Osteoblast (primary cell): ENCODE data around the gene EHBP1. TPM values are rescaled to one million over a fixed set of nuclear protein-coding genes. Genes with fewer than 3 reads are reported as not detected.

ENCODE experiments used
- DNase-seq: peaks from one replicate; pipeline ENCODE4 v3.0.0; 2011; ENCODE audit warnings: low spot score, mixed read lengths; ENCODE audit not compliant: insufficient read length; ENCODE audit errors: missing footprints
- H2AFZ ChIP-seq: 2 replicates; pipeline ENCODE4 v1.6.0; 2011; ENCODE audit warnings: mild to moderate bottlenecking, low read length
- H3K27ac ChIP-seq: 2 replicates; pipeline ENCODE4 v1.5.1; 2011; ENCODE audit warnings: mild to moderate bottlenecking, low read depth, low read length, moderate library complexity
- H3K27me3 ChIP-seq: 2 replicates; pipeline ENCODE4 v1.6.0; 2012; ENCODE audit warnings: mild to moderate bottlenecking, control low read depth, inconsistent platforms, low read length, moderate library complexity; ENCODE audit not compliant: insufficient read depth
- H3K36me3 ChIP-seq: 2 replicates; pipeline ENCODE4 v1.5.1; 2011; ENCODE audit warnings: mild to moderate bottlenecking, low read length, control low read depth, moderate library complexity; ENCODE audit not compliant: insufficient read depth
- H3K4me1 ChIP-seq: 2 replicates; pipeline ENCODE4 v1.5.1; 2011; ENCODE audit warnings: mild to moderate bottlenecking, low read length, control low read depth, moderate library complexity; ENCODE audit not compliant: insufficient read depth
- H3K4me2 ChIP-seq: 2 replicates; pipeline ENCODE4 v1.6.0; 2011; ENCODE audit warnings: mild to moderate bottlenecking, low read length; ENCODE audit not compliant: insufficient read depth
- H3K4me3 ChIP-seq: fragments of 200-600 bp; sonication (generic); 3 replicates; pipeline ENCODE4 v1.5.1; 2012; ENCODE audit warnings: mild to moderate bottlenecking, low read length, inconsistent platforms; ENCODE audit not compliant: insufficient read depth
- H3K79me2 ChIP-seq: 2 replicates; pipeline ENCODE4 v1.6.0; 2012; ENCODE audit warnings: mild to moderate bottlenecking, low read length, control low read depth, inconsistent platforms; ENCODE audit not compliant: insufficient read depth
- H3K9me3 ChIP-seq: 2 replicates; pipeline ENCODE4 v1.5.1; 2011; ENCODE audit warnings: low read depth, low read length, control low read depth
- H4K20me1 ChIP-seq: 2 replicates; pipeline ENCODE4 v1.6.0; 2012; ENCODE audit warnings: mild to moderate bottlenecking, low read length, control low read depth; ENCODE audit not compliant: insufficient read depth
- CTCF ChIP-seq: IDR thresholded peaks from 2 replicates; pipeline ENCODE4 v1.5.1; 2011; ENCODE audit warnings: mild to moderate bottlenecking, low read depth, low read length, moderate library complexity; ENCODE audit errors: extremely low read depth
- total RNA-seq: library from RNA; depleted of rRNA; stranded (reverse); fragments of >200 nt; gene quantifications from 2 replicates; pipeline ENCODE4 v1.2.3, GENCODE V29; 2012

The EHBP1 gene
- total RNA-seq, 1 donor = 96.3 TPM

- Histone ChIP-seq H3K27me3 (no peaks in the 10 kb centered on the region), H3K4me1 (peaks cover 23% of the 10 kb centered on the region), H3K79me2 (no peaks in the 10 kb centered on the region), H3K4me2 (no peak overlapping the region), H3K9me3 (no peaks in the 10 kb centered on the region), H3K36me3 (no peaks in the 10 kb centered on the region), H2AFZ (no peak overlapping the region), H3K27ac (no peak overlapping the region), H4K20me1 (peaks cover 2% of the 10 kb centered on the region), H3K4me3 (no peak overlapping the region)
- DNase-seq = no peak
- no peak for TF ChIP-seq CTCF
Measured at GRCh38 chr2:62938126-62938525, 232.6 kb downstream of the EHBP1 start.

- Histone ChIP-seq H3K27ac (peak overlapping the region; percentile 18), H3K4me1 (peaks cover 16% of the 10 kb centered on the region), H3K27me3 (no peaks in the 10 kb centered on the region), H3K9me3 (no peaks in the 10 kb centered on the region), H3K79me2 (no peaks in the 10 kb centered on the region), H4K20me1 (peaks cover 2% of the 10 kb centered on the region), H3K4me2 (peak overlapping the region; percentile 11), H3K36me3 (no peaks in the 10 kb centered on the region), H3K4me3 (no peak overlapping the region), H2AFZ (no peak overlapping the region)
- no peak for TF ChIP-seq CTCF
- peak; percentile 80 for DNase-seq
Measured at GRCh38 chr2:62939735-62940491, 234.4 kb downstream of the EHBP1 start.

- H3K79me2 ChIP-seq = no peaks in the 10 kb centered on the region
- H3K4me2 ChIP-seq = no peak overlapping the region
- no peaks in the 10 kb centered on the region for H3K27me3 ChIP-seq
- no peaks in the 10 kb centered on the region for H3K36me3 ChIP-seq
- peaks cover 16% of the 10 kb centered on the region for H3K4me1 ChIP-seq
- H2AFZ ChIP-seq = no peak overlapping the region
- H4K20me1 ChIP-seq = peaks cover 2% of the 10 kb centered on the region
- H3K4me3 ChIP-seq = no peak overlapping the region
- no peak overlapping the region for H3K27ac ChIP-seq
- TF ChIP-seq CTCF = no peak
- DNase-seq = no peak
- H3K9me3 ChIP-seq = no peaks in the 10 kb centered on the region
Measured at GRCh38 chr2:62940697-62941096, 235.2 kb downstream of the EHBP1 start.

- no peaks in the 10 kb centered on the region for H3K79me2 ChIP-seq
Measured at GRCh38 chr2:62941413-62941812, 235.9 kb downstream of the EHBP1 start.

More at GRCh38 chr2:62941413-62941812, 235.9 kb downstream of the EHBP1 start:
- peaks cover 16% of the 10 kb centered on the region for H3K4me1 ChIP-seq
- no peak for TF ChIP-seq CTCF
- no peak overlapping the region for H2AFZ ChIP-seq
- H3K4me3 ChIP-seq = no peak overlapping the region
- H3K36me3 ChIP-seq = no peaks in the 10 kb centered on the region
- DNase-seq = no peak
- H3K4me2 ChIP-seq = no peak overlapping the region
- H3K9me3 ChIP-seq = no peaks in the 10 kb centered on the region
- peaks cover 2% of the 10 kb centered on the region for H4K20me1 ChIP-seq
- no peaks in the 10 kb centered on the region for H3K27me3 ChIP-seq
- no peak overlapping the region for H3K27ac ChIP-seq
